SU-DHL-6 (cell line): ENCODE results near the gene CCL7.

Source experiments
- CTCF ChIP-seq: fragments of 200-600 bp; sonication (generic); IDR thresholded peaks from one replicate; pipeline ENCODE4 v1.5.1; 2017; ENCODE audit warnings: antibody characterized with exemption, mild to moderate bottlenecking, low read length, moderate library complexity; ENCODE audit not compliant: insufficient read depth, poor library complexity, severe bottlenecking
- EZH2phosphoT487 ChIP-seq: fragments of 200-600 bp; sonication (generic), shearing (Covaris generic); conservative IDR thresholded peaks from 2 replicates; pipeline ENCODE4 v1.6.1; 2018; ENCODE audit warnings: mild to moderate bottlenecking, antibody characterized with exemption, low read length, moderate library complexity, mixed read lengths

- no peak for TF ChIP-seq CTCF
- no peak for TF ChIP-seq EZH2phosphoT487
These were observed 29.0 kb upstream of the CCL7 start for GRCh38 chr17:34241062-34241461.
